Endometrium (tissue), 2 donors: ENCODE measurements around the gene SERINC5.

Source experiments
- FAIRE-seq: peaks from 2 replicates; lab custom pipeline; 2012; peaks lifted over from hg19 to GRCh38; lab: Jason Lieb, UNC
- donor health status: control.
- donor health status: control.

Gene SERINC5

DNA sequence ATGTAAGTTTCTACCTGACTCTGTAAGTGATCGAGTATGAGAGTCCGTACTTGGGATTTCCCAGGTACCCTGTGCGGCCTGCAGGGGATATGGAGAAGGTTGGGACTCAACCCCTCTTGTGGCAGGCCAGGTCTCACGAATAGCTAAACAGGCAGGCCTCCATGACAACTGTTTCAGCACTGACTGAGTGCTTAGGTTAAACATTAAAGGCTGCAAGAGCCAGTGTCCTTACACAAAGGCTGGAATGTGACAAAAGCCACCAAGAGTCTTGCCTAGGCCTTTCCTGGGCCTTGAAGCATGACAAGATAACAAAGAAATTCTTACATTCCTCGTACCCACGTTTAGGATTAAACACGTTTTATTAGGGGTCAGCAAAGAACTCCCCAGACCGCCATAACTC is 162.1 kb downstream of the SERINC5 start:
- no peak for FAIRE-seq

DNA sequence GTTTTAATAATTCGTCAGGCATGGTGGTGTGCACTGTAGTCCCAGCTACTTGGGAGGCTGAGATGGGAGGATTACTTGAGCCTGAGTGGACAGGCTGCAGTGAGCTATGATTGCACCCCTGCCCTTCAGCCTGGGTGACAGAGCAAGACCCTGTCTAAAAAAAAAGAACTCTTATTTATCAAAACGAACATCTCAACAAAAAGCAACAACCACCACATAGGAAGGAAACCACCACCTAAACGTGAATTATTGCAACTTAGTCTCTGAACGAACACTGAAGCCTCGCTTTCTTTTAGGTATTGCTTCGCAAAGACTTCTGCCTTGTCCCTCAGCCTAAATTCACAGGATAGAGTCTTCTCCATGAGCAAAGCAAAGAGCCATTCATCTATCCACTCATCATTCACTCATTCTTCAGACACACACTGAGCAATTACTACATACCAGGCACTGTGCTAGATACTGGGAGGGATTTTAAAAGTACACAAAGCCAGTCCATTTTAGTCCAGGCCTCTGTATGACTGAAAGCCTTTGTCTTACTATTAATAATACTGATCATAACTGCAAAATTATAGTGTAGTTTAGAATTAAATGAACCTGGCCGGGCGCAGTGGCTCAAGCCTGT is 163.3 kb downstream of the SERINC5 start:
- no peak for FAIRE-seq

GRCh38 chr5:80091792-80092192 is 164.1 kb downstream of the SERINC5 start:
- peak; percentile 92 for FAIRE-seq

GRCh38 chr5:80090884-80091166 is 165.0 kb downstream of the SERINC5 start:
- FAIRE-seq: no peak

DNA sequence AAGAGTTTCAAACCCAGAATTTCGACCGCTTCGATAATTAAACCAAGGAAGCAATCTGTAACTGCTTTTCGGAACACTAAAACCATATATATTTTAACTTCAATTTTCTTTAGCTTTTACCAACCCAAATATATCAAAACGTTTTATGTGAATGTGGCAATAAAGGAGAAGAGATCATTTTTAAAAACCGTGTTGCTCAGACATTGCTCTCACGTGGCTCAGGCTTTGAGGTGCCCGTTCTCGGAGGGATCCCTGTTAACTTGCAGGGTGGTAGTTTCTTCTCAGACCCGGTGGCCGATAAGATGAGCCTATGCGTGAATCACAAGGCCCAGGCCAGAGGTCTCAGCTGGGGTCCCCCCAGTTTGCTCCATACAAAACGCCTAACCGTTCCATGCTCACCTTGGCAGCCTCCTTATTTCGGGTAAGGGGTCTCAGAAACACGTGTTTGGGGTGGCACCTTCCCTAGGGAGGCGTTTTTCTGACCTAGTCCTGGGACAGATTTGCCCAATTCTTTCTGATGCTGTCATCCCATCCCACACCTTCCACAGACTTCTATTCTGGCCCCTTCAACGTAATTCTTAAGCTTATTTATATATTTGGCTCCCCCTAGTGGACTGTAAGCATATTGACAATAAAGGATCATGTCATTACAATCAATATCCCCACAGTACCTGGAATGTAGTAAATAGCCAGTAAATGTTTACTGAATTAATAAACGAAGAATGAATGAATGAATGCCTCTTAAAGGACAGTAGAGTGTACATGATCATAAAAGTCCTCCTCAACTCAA is 172.6 kb downstream of the SERINC5 start:
- peak; percentile 86 for FAIRE-seq

- FAIRE-seq: no peak
These were observed 173.1 kb downstream of the SERINC5 start for GRCh38 chr5:80082731-80083100.

DNA sequence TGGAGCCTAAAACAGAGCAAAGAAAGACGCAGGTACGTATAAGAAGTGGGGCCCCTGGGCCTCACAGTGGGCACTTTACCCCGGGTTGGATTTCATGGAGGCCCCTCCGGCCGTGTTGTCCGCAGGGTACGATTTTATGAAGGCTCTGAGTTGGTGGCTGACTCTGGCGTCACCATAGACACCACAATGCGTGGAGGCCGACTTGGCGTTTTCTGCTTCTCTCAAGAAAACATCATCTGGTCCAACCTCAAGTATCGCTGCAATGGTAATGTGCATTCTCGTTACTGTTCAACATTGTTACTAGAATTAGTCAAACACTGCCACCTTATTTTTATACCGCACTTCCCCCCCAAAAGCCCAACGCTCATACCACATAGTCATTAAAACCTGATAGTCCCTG is 173.6 kb downstream of the SERINC5 start:
- no peak for FAIRE-seq

- FAIRE-seq: no peak
These were observed 176.9 kb downstream of the SERINC5 start for GRCh38 chr5:80078921-80079320.

DNA sequence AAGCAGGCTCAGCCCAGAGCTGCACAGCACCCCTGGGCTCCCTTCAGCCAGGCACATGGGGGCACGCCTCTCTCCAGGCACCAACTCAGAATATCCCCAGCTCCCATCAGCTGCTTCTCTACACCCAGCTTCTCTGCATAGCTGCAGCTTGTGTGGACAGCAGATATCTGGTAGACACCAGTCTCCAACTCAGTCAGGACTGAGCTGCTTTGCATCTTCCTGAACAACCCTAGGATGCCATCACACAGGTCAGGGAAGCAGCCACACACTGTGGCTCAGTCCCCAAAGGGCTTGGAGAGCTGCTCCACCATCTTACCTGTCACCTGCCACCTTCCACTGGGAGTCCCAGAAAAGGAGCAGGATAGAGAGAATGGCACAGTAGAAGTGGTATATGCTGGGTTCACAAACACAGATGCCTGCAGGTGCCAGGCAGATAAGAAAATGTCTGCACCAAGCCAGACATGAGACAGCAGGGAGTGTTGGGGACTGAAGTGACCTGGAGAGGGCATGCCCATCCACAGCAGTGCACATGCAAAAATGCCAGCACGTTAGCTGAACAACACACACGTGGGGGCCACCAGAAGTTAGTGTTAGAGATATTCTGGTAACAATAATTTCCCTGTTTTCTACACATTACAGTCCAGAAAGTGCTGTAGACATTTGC is 178.7 kb downstream of the SERINC5 start:
- no peak for FAIRE-seq

DNA sequence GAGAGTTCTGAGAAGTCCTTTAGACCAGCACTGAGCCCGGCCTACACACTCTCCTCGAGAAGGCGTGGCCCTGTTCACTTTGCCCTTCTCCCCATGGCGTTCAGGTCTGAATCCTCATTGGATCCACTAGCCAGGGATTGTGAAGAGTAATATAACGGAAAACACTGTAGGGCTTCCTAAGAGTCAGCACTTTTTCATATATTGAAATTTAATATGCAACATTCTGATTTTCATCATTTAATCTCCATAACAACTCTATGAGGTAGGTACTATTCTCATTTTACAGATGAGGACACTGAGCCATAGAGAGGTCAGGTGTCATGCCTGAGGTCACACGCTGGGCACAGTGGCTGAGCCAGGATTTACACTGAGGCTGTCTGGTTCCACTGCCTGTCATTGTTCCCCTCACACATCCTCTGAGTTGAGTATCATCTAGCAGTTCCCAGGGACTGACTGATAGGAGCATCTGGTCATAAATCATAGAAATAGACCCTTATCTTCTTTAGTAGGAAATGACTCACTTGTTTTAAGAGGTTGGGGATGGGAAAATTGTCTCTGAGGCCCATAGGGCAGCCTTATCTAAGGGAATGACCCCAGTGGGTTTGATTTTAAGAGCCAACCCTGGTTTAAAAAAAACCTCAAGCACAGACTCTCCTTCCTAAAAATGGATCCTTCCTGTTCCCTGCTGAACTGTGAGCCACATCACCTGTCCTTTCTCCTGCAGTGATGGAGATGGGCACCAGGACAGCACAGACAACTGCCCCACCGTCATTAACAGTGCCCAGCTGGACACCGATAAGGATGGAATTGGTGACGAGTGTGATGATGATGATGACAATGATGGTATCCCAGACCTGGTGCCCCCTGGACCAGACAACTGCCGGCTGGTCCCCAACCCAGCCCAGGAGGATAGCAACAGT is 179.5 kb downstream of the SERINC5 start:
- no peak for FAIRE-seq

DNA sequence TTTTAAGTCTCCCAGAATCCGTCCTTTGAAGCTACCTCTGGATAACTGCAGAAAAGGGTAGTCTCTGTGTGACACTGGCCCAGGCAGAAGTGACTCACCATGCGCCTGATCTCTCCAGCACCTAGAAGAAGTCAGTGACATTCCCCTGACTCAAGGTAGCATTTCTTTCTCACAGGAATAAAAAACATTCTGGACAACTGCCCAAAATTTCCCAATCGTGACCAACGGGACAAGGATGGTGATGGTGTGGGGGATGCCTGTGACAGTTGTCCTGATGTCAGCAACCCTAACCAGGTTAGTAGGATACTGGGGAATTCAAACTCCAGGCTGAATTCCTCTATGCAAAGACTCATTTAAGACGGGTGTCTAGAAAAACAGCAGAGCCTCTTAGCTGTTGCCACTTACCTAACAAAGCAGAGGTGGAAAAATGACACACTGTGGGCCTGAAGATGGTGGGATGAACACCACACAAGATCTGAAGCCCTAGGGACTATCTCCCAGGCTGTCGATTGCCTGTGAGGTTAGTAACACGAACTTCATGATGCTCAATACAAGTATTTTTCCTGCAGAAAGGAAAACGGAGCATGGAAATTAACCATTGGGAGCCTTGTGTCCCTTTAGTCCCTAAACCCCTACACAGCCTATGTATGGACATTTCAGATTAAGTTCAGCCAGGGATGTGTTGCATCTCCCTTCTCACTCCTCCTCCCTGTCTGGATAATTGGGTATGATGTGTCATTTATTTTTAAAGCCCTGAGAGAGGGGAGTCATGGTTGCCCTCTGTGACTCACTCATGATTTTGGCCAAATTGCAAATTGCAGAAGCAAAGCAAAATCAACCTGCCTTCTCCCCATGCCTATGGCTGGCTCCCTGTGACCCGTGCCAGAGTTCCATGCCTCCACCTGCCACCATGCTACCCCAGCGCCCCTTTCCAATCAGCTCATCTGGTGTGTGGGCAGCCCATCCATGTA is 183.5 kb downstream of the SERINC5 start:
- FAIRE-seq: no peak

DNA sequence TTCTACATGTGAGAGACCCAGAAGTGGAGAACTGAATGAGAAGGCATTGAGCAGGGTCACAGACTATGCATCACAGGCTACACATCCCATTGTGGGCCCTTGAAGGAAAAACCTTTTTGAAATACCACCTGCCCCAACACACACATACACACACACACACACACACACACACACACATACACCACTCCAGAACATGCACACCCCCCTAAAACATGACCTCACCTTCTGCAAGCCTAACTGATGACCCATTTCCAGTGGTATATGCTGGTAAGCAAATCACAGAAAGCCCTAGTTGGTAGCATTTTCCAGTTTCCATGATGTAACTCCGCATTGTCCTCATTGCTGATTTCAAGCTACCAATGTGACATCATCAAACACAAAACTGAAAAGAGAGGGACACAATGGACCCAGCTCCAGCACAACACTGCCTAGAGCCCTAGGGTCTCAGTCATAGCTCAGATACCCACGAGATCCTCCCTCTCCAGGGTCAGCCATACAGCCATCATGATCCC is 184.3 kb downstream of the SERINC5 start:
- no peak for FAIRE-seq

DNA sequence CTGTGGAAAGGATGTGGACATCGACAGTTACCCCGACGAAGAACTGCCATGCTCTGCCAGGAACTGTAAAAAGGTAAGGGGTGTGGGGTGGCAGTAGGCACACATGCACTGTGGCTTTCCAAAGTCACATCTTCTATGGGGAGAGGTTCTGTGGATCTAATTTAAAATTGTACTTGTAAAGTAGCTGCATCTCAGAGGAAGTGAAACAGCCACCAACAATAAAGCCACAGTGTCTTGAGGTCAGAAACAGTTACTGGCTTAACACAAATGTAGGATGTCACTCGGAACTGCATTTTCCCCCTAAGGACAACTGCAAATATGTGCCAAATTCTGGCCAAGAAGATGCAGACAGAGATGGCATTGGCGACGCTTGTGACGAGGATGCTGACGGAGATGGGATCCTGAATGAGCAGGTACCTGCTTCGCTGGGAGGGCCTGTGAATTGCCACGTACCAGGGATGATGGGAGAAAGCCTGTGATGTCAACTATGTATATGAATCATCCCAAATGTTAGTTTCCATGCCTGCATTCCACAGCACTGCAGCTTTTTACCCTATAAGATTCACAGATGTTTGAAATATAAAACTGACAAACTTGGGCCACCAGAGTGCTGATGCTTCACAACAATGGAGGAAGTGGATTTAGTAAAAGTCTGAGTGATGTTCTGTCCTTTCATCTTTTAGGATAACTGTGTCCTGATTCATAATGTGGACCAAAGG is 185.4 kb downstream of the SERINC5 start:
- FAIRE-seq: no peak

GRCh38 chr5:80069918-80070318 is 185.9 kb downstream of the SERINC5 start:
- no peak for FAIRE-seq

- no peak for FAIRE-seq
These were observed 186.5 kb downstream of the SERINC5 start for GRCh38 chr5:80069251-80069800.

DNA sequence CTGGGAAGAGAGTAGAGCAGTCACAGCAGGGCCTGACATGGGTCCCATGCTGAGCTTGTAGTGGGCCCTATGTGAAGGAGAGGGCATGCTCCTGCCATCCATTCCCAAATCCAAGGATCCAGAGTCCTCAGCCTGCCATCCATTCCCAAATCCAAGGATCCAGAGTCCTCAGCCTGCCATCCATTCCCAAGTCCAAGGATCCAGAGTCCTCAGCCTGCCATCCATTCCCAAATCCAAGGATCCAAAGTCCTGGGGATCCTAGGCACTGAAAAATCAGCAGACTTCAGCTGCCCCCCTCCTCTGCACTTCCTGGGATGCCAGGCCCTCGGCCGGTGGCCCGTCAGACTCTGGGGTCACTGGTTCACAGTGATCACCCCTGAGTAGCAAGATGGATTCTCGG is 187.1 kb downstream of the SERINC5 start:
- no peak for FAIRE-seq

- FAIRE-seq: no peak
These were observed 187.6 kb downstream of the SERINC5 start for GRCh38 chr5:80068246-80068636.

- FAIRE-seq: no peak
These were observed 188.2 kb downstream of the SERINC5 start for GRCh38 chr5:80067531-80068245.

- FAIRE-seq: no peak
These were observed 188.8 kb downstream of the SERINC5 start for GRCh38 chr5:80067016-80067415.
